Mesenchymal stem cell (in vitro differentiated cells and primary cell): ENCODE measurements around the gene GDPD4.

Experiments used
- DNase-seq: peaks from one replicate; pipeline ENCODE4 v3.0.0-alpha.2; 2013
- H2AFZ ChIP-seq: one replicate; pipeline ENCODE4 v1.6.1; 2013; ENCODE audit warnings: low read depth, mild to moderate bottlenecking, control low read depth, inconsistent platforms, low read length, moderate library complexity
- H2AK5ac ChIP-seq: 2 replicates; pipeline ENCODE4 v1.6.1; 2013; ENCODE audit warnings: low read length, moderate library complexity, mild to moderate bottlenecking, inconsistent platforms; ENCODE audit not compliant: severe bottlenecking
- H2BK120ac ChIP-seq: one replicate; pipeline ENCODE4 v1.6.1; 2013; ENCODE audit warnings: low read depth, mild to moderate bottlenecking, inconsistent platforms, low read length, moderate library complexity
- H2BK12ac ChIP-seq, 2 experiments: one replicate each; pipeline ENCODE4 v1.6.1; 2013; ENCODE audit warnings: inconsistent platforms in 2 of 2, low read length in 2 of 2, mild to moderate bottlenecking in 2 of 2, moderate library complexity in 2 of 2, control low read depth in 1 of 2
- H2BK15ac ChIP-seq: one replicate; pipeline ENCODE4 v1.6.1; 2013; ENCODE audit warnings: mild to moderate bottlenecking, low read depth, inconsistent platforms; ENCODE audit not compliant: poor library complexity, severe bottlenecking
- H2BK5ac ChIP-seq: 2 replicates; pipeline ENCODE4 v1.6.1; 2013; ENCODE audit warnings: low read depth, mild to moderate bottlenecking, low read length, control low read depth, inconsistent platforms; ENCODE audit not compliant: poor library complexity, severe bottlenecking
- H3K14ac ChIP-seq, 2 experiments: one replicate each; pipeline ENCODE4 v1.6.1; 2013; ENCODE audit warnings: inconsistent platforms in 2 of 2, low read length in 2 of 2, control low read depth in 1 of 2, mild to moderate bottlenecking in 1 of 2, moderate library complexity in 1 of 2
- H3K18ac ChIP-seq, 2 experiments: one replicate each; pipeline ENCODE4 v1.6.1; 2013; ENCODE audit warnings: inconsistent platforms in 2 of 2, low read length in 2 of 2, control low read depth in 1 of 2, low read depth in 1 of 2, mild to moderate bottlenecking in 1 of 2
- H3K23ac ChIP-seq, 2 experiments: one replicate each; pipeline ENCODE4 v1.6.1; 2013; ENCODE audit warnings: inconsistent platforms in 2 of 2, low read length in 2 of 2, mild to moderate bottlenecking in 2 of 2, moderate library complexity in 2 of 2, control low read depth in 1 of 2
- H3K27ac ChIP-seq: 2 replicates; pipeline ENCODE4 v1.5.1; 2013; ENCODE audit warnings: mild to moderate bottlenecking, moderate library complexity, low read length, control low read depth, inconsistent platforms; ENCODE audit not compliant: poor library complexity, severe bottlenecking
- H3K27me3 ChIP-seq, 2 experiments: 2 replicates each; pipeline versions ENCODE4 v1.6.1 to v1.7.0; 2013; ENCODE audit warnings: low read length in 2 of 2, mild to moderate bottlenecking in 2 of 2, moderate library complexity in 2 of 2, control low read depth in 1 of 2, inconsistent platforms in 1 of 2; ENCODE audit not compliant: control insufficient read depth in 1 of 2, insufficient read depth in 1 of 2
- H3K36me3 ChIP-seq, 2 experiments: 2 replicates each; pipeline versions ENCODE4 v1.6.1 to v1.7.0; 2013; ENCODE audit warnings: low read length in 2 of 2, control low read depth in 1 of 2, inconsistent platforms in 1 of 2, low read depth in 1 of 2, mild to moderate bottlenecking in 1 of 2; ENCODE audit not compliant: insufficient read depth in 2 of 2, control insufficient read depth in 1 of 2
- H3K4ac ChIP-seq, 2 experiments: one replicate each; pipeline ENCODE4 v1.6.1; 2013; ENCODE audit warnings: inconsistent platforms in 2 of 2, low read length in 2 of 2, mild to moderate bottlenecking in 2 of 2, moderate library complexity in 2 of 2, control low read depth in 1 of 2, low read depth in 1 of 2
- H3K4me1 ChIP-seq: 2 replicates; pipeline ENCODE4 v1.6.1; 2013; ENCODE audit warnings: low read depth, low read length, control low read depth; ENCODE audit not compliant: control insufficient read depth, insufficient read depth
- H3K4me2 ChIP-seq: 2 replicates; pipeline ENCODE4 v1.6.1; 2013; ENCODE audit warnings: low read length, mild to moderate bottlenecking, inconsistent platforms; ENCODE audit not compliant: poor library complexity, severe bottlenecking
- H3K4me3 ChIP-seq, 2 experiments: 2 replicates each; pipeline versions ENCODE4 v1.5.1 to v1.7.0; 2013; ENCODE audit warnings: low read length in 2 of 2, mild to moderate bottlenecking in 2 of 2, control low read depth in 1 of 2, low read depth in 1 of 2; ENCODE audit not compliant: insufficient read depth in 1 of 2
- H3K79me1 ChIP-seq: replicated peaks from 2 replicates; pipeline ENCODE4 v1.6.1; 2013; ENCODE audit warnings: mild to moderate bottlenecking, control low read depth, low read length, inconsistent platforms; ENCODE audit not compliant: poor library complexity, severe bottlenecking
- H3K9ac ChIP-seq: 2 replicates; pipeline ENCODE4 v1.7.0; 2013; ENCODE audit warnings: mild to moderate bottlenecking, low read length, moderate library complexity
- H3K9me3 ChIP-seq: 2 replicates; pipeline ENCODE4 v1.7.0; 2013; ENCODE audit warnings: mild to moderate bottlenecking, low read length; ENCODE audit not compliant: control insufficient read depth
- H4K8ac ChIP-seq: one replicate; pipeline ENCODE4 v1.6.1; 2013; ENCODE audit warnings: inconsistent platforms, mild to moderate bottlenecking, low read length, moderate library complexity
- H4K91ac ChIP-seq: one replicate; pipeline ENCODE4 v1.6.1; 2013; ENCODE audit warnings: mild to moderate bottlenecking, low read length, inconsistent platforms
- WGBS: methylation state at CpG from one replicate; pipeline ENCODE4 v1.1.7; 2013; ENCODE audit warnings: mixed read lengths; 5-methylcytosine and 5-hydroxymethylcytosine counted together

Gene GDPD4

DNA sequence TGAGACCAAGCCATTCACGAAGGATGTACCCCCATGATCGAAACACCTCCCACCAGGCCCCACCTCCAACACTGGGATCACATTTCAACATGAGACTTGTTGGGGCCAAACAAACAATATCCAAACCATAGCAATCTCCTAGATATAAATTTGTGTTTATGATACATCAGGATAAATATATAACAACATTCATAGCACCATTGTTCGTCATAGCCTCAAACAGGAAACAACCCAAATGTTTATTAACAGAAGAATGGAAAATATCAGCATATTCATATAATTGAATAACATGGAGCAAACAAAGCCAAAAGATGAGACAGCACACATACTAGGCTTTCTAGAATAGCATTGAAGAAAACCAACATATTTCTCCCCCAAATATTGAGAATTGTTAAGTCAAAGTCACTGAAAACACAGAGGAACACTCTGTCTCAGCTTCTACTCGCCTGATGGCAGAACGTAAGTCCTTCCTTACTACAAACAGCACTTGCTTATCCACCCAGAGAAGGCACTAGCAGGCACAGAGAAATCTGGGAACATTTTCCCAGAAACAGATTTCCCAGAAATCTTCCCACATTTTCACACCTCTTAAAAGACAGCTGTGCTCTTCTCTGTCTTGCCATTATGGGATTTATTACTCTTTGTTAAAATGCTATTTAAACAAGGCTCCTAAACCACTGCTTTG is 8.1 kb upstream of the GDPD4 start:
- Histone ChIP-seq H2AFZ (no peak overlapping the region), H3K4me1 (no peaks in the 10 kb centered on the region), H3K27ac (no peak overlapping the region), H2BK15ac (no peak overlapping the region), H2AK5ac (no peak overlapping the region), H3K23ac (no peak overlapping the region), H3K9ac (no peak overlapping the region), H4K91ac (no peak overlapping the region), H2BK12ac (no peak overlapping the region), H3K4ac (no peak overlapping the region), H3K79me1 (no peaks in the 10 kb centered on the region), H2BK5ac (no peak overlapping the region), H2BK120ac (no peak overlapping the region), H3K4me3 (no peak overlapping the region), H4K8ac (no peak overlapping the region), H3K9me3 (no peaks in the 10 kb centered on the region), H3K36me3 (no peaks in the 10 kb centered on the region), H3K4me2 (no peak overlapping the region), H3K18ac (no peak overlapping the region), H3K14ac (no peak overlapping the region), H3K27me3 (no peaks in the 10 kb centered on the region)
- whole genome bisulfite sequencing: 94% methylated on average over 4 of the region's 5 CpGs
- no peak for DNase-seq

- DNase-seq: no peak
- Histone ChIP-seq H2BK15ac (no peak overlapping the region), H3K4me1 (no peaks in the 10 kb centered on the region), H3K27ac (no peak overlapping the region), H3K18ac (no peak overlapping the region), H3K79me1 (no peaks in the 10 kb centered on the region), H3K4ac (no peak overlapping the region), H2BK12ac (no peak overlapping the region), H2BK5ac (no peak overlapping the region), H3K23ac (no peak overlapping the region), H4K8ac (no peak overlapping the region), H2BK120ac (no peak overlapping the region), H3K9me3 (no peaks in the 10 kb centered on the region), H2AK5ac (no peak overlapping the region), H3K27me3 (no peaks in the 10 kb centered on the region), H3K36me3 (no peaks in the 10 kb centered on the region), H3K4me2 (no peak overlapping the region), H4K91ac (no peak overlapping the region), H3K14ac (no peak overlapping the region), H3K4me3 (no peak overlapping the region), H2AFZ (no peak overlapping the region), H3K9ac (no peak overlapping the region)
Observed at GRCh38 chr11:77308838-77309237, 7.4 kb upstream of the GDPD4 start.

DNA sequence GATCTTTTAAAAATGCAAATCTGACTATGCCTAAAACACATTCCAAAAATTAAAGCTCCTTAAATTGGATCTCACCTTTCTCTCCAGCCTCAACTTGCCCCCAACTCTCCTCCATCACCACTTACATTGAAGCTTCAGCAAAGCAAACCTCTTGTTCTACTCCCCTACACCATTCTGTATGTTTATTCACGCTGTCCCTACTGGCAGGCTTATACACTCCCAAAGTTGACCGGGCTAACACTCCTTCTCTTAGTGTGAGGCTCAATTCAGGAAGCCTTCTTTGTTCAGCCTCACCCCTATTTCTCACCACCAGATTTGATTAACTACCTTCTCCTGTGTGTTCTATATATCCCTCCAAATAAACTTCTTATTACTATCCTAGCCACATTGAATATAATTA is 1.8 kb upstream of the GDPD4 start:
- Histone ChIP-seq H3K23ac (no peak overlapping the region), H4K8ac (no peak overlapping the region), H3K9ac (no peak overlapping the region), H3K14ac (no peak overlapping the region), H3K18ac (no peak overlapping the region), H3K27ac (no peak overlapping the region), H3K4me3 (no peak overlapping the region), H3K27me3 (no peaks in the 10 kb centered on the region), H2BK12ac (no peak overlapping the region), H2AK5ac (no peak overlapping the region), H3K9me3 (no peaks in the 10 kb centered on the region), H2BK5ac (no peak overlapping the region), H3K79me1 (no peaks in the 10 kb centered on the region), H3K4me2 (no peak overlapping the region), H3K4me1 (no peaks in the 10 kb centered on the region), H2AFZ (no peak overlapping the region), H2BK120ac (no peak overlapping the region), H3K4ac (no peak overlapping the region), H4K91ac (no peak overlapping the region), H3K36me3 (no peaks in the 10 kb centered on the region), H2BK15ac (no peak overlapping the region)
- no peak for DNase-seq
- WGBS: 75% methylated on average over 2 of the region's 2 CpGs

DNA sequence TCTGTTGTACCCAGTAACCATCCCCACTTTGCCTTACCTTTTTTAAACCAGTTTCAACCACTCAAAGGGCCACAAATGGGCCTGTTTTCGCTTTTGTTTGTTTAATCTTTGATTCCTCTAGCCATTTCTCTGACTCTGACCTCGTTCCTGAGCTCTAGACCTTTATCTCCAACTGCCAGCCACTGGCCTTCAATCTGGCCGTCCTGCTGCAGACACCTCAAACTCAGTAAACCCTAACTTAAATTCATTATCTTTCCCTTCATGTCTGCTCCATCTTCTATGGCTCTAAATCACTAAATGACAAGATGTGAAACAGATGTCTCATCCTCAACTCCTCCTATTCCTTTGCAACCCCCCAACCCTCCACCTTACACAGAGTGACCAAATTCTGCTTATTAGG is 1.3 kb upstream of the GDPD4 start:
- Histone ChIP-seq H2BK15ac (no peak overlapping the region), H3K36me3 (no peaks in the 10 kb centered on the region), H3K79me1 (no peaks in the 10 kb centered on the region), H2AFZ (no peak overlapping the region), H3K14ac (no peak overlapping the region), H2BK5ac (no peak overlapping the region), H2BK120ac (no peak overlapping the region), H4K91ac (no peak overlapping the region), H3K23ac (no peak overlapping the region), H3K27ac (no peak overlapping the region), H4K8ac (no peak overlapping the region), H3K4me3 (no peak overlapping the region), H3K4me1 (no peaks in the 10 kb centered on the region), H2AK5ac (no peak overlapping the region), H3K9me3 (no peaks in the 10 kb centered on the region), H3K27me3 (no peaks in the 10 kb centered on the region), H3K4ac (no peak overlapping the region), H3K9ac (no peak overlapping the region), H2BK12ac (no peak overlapping the region), H3K4me2 (no peak overlapping the region), H3K18ac (no peak overlapping the region)
- WGBS: 80% methylated on average over 3 of the region's 3 CpGs
- no peak for DNase-seq
